CD4-positive, CD25-positive, alpha-beta regulatory T cell (primary cell): ENCODE measurements around the gene SATB2. TPM values are rescaled to one million over a fixed set of nuclear protein-coding genes. Genes with fewer than 3 reads are reported as not detected.

ENCODE experiments used
- ATAC-seq, 2 donors: fragments of 150-1000 bp; cut with Tn5 transposase; one replicate each; pipeline ENCODE4 v1.10.0; 2021; ENCODE audit warnings: low read depth in 2 of 2, moderate number of reproducible peaks in 2 of 2, moderate library complexity in 1 of 2
- DNase-seq, 3 donors: peaks; one replicate each; pipeline versions ENCODE4 v3.0.0 to v3.0.0-alpha.2; 2012 to 2022; ENCODE audit warnings: mixed read lengths in 1 of 3
- H3K27ac ChIP-seq: one replicate; pipeline ENCODE4 v1.7.0; 2013; ENCODE audit warnings: mild to moderate bottlenecking, low read length; ENCODE audit not compliant: insufficient read depth, poor library complexity, severe bottlenecking
- H3K27me3 ChIP-seq: one replicate; pipeline ENCODE4 v1.7.0; 2013; ENCODE audit warnings: low read length; ENCODE audit not compliant: control insufficient read depth, insufficient read depth
- H3K36me3 ChIP-seq: one replicate; pipeline ENCODE4 v1.7.0; 2013; ENCODE audit warnings: mild to moderate bottlenecking, low read length, moderate library complexity; ENCODE audit not compliant: control insufficient read depth, insufficient read depth
- H3K4me1 ChIP-seq: 2 replicates; pipeline ENCODE4 v1.7.0; 2013; ENCODE audit warnings: mild to moderate bottlenecking, low read length; ENCODE audit not compliant: insufficient read depth, control insufficient read depth, poor library complexity, severe bottlenecking
- H3K4me3 ChIP-seq: one replicate; pipeline ENCODE4 v1.7.0; 2013; ENCODE audit warnings: low read depth, mild to moderate bottlenecking, low read length, moderate library complexity
- H3K9me3 ChIP-seq, 2 experiments: 1 replicate in 1 of 2; 2 replicates in 1 of 2; pipeline ENCODE4 v1.7.0; 2013; ENCODE audit warnings: low read length in 2 of 2, mild to moderate bottlenecking in 1 of 2, moderate library complexity in 1 of 2; ENCODE audit not compliant: control insufficient read depth in 2 of 2
- H3K27ac Mint-ChIP-seq, 3 donors: one replicate each; pipeline ENCODE4 v1.8.0; 2020 to 2022; ENCODE audit warnings: mild to moderate bottlenecking in 3 of 3, mixed read lengths in 3 of 3, moderate library complexity in 2 of 3
- H3K27me3 Mint-ChIP-seq: one replicate; pipeline ENCODE4 v1.8.0; 2022; ENCODE audit warnings: mild to moderate bottlenecking, mixed read lengths
- H3K36me3 Mint-ChIP-seq: one replicate; pipeline ENCODE4 v1.8.0; 2020; ENCODE audit warnings: mixed read lengths
- H3K4me1 Mint-ChIP-seq, 4 donors: one replicate each; pipeline ENCODE4 v1.8.0; 2020 to 2022; ENCODE audit warnings: mixed read lengths in 4 of 4, mild to moderate bottlenecking in 1 of 4
- H3K4me3 Mint-ChIP-seq, 4 donors: one replicate each; pipeline ENCODE4 v1.8.0; 2020 to 2022; ENCODE audit warnings: mild to moderate bottlenecking in 4 of 4, mixed read lengths in 4 of 4, moderate library complexity in 3 of 4
- H3K9me3 Mint-ChIP-seq, 7 donors: one replicate each; pipeline ENCODE4 v1.8.0; 2020 to 2022; ENCODE audit warnings: mixed read lengths in 7 of 7, mild to moderate bottlenecking in 3 of 7, moderate library complexity in 2 of 7
- polyA plus RNA-seq, 4 donors: library from polyadenylated mRNA; unstranded; fragments of 300-500 nt; fragmentation: Illumina TruSeq; gene quantifications; one replicate each; pipeline ENCODE4 v1.2.3, GENCODE V29; 2021
- total RNA-seq: library from RNA; stranded (reverse); gene quantifications from one replicate; pipeline ENCODE4 v1.2.3, GENCODE V29; 2022

Gene SATB2
- total and polyA plus RNA-seq, 5 donors from 2014 or later, result 0.05 TPM; not detected in 4

DNA sequence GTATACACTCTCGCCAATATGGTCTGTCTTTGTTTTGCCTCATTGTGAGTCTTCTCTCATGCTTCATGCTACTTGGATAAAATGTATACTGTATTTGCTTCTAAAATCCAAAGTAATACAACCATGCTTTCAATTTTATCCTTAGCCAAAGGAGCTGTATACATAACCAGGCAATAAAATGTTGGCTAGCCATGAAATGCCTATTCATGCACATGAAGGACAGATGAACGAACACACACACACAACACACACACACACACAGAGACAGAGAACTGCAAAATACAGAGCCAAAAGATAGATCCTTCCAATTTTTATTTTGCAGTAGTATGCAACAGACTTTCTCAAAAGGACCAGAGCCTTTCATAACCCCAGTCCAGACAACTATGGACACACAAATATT lies 113.7 kb downstream of the SATB2 start:
- no peak for DNase-seq
- H3K27me3 ChIP-seq, result no peaks in the 10 kb centered on the region
- H3K9me3 ChIP-seq, result no peaks in the 10 kb centered on the region
- H3K4me1 Mint-ChIP-seq, result no peaks in the 10 kb centered on the region
- H3K27me3 Mint-ChIP-seq, result peaks cover 4% of the 10 kb centered on the region
- no peak for ATAC-seq
- H3K4me1 ChIP-seq, result no peaks in the 10 kb centered on the region
- H3K9me3 Mint-ChIP-seq, result peaks cover 0 to 4% (median 0%) of the 10 kb centered on the region in 7 donors
- no peak overlapping the region for H3K4me3 Mint-ChIP-seq
- H3K36me3 Mint-ChIP-seq, result no peaks in the 10 kb centered on the region
- H3K36me3 ChIP-seq, result no peaks in the 10 kb centered on the region
- H3K27ac Mint-ChIP-seq, result no peak overlapping the region
- no peak overlapping the region for H3K4me3 ChIP-seq
- H3K27ac ChIP-seq, result no peak overlapping the region

DNA sequence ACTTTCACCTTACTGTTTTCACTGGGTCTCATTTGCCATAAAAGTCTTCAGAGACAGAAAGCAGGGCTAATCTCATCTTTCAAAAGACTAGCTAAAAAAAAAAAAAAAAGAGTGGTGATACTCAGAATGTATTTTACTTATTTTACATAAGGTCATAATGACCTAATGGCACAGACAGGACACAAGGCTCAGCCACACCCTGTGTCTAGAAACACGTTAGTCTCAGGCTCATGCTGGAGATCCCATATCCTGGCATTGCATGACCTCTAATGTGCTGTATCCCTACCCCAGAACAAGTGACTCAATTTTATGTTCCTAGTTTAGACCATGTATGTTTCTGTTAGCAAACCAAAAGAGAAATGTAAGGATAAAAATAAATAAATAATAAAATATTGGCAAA lies 115.4 kb downstream of the SATB2 start:
- Histone ChIP-seq H3K36me3 (no peaks in the 10 kb centered on the region), H3K9me3 (no peaks in the 10 kb centered on the region), H3K27ac (no peak overlapping the region), H3K4me1 (no peaks in the 10 kb centered on the region), H3K4me3 (no peak overlapping the region), H3K27me3 (no peaks in the 10 kb centered on the region)
- Mint-ChIP-seq H3K27ac (no peak overlapping the region), H3K9me3 (peaks cover 0 to 4% (median 0%) of the 10 kb centered on the region in 7 donors), H3K4me1 (no peaks in the 10 kb centered on the region), H3K27me3 (peaks cover 4% of the 10 kb centered on the region), H3K36me3 (no peaks in the 10 kb centered on the region), H3K4me3 (no peak overlapping the region)
- DNase-seq (no peak), ATAC-seq (no peak)

DNA sequence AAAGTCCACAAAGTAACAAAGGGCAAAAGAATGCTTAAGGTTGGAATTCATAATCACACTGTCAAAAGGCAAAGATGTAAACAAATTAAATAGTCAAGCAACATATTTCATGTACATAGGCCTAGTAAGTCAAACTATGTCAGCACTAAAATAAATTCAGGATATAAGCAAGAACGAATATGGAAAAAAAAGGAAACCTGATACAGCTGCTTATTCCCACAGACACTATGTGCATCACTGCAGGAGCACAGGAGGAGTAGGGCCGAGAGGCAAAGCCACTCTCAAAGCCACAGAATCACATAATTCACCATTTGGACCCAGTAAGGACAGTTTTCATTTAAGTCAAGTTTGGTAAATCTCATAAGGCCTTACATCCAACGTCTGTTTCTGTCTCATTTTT lies 116.6 kb downstream of the SATB2 start:
- Histone ChIP-seq H3K4me1 (no peaks in the 10 kb centered on the region), H3K4me3 (no peak overlapping the region), H3K27ac (no peak overlapping the region), H3K36me3 (no peaks in the 10 kb centered on the region), H3K9me3 (no peaks in the 10 kb centered on the region), H3K27me3 (no peaks in the 10 kb centered on the region)
- ATAC-seq (no peak), DNase-seq (no peak)
- Mint-ChIP-seq H3K27me3 (peaks cover 4% of the 10 kb centered on the region), H3K9me3 (peaks cover 0 to 4% (median 0%) of the 10 kb centered on the region in 7 donors), H3K4me3 (no peak overlapping the region), H3K36me3 (no peaks in the 10 kb centered on the region), H3K27ac (no peak overlapping the region), H3K4me1 (no peaks in the 10 kb centered on the region)

DNA sequence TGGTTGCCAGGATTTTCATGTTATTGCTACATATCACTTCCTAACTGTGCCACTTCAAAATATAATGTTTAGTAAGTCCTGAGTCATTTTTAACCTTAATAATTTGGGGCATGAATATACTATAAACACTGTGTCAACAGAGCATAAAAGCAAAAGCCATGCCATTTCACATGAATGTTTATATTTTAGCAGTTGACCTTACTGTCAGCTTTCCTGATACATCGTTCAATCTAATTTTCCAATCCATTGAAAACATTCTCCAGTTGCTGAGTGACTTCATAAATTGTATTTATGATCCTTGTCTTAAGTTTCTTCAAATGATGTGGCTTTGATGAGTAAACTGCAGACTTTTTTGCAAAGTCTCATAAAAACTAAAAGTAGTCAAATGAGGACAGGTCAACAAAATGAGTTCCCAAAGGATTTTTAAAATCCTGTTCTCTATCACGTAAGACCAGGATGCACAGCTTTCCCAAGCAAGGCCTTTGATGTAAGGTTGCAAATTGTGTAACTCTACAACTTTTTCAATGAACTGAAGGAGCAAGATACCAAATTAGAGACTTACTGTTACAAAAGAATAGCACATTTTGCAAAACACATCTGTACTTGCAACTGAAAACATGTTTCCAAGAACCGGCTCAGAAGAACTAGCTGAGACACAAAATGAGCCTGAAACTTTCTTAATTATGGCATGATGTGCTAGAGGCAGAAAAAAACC lies 117.7 kb downstream of the SATB2 start:
- Mint-ChIP-seq H3K9me3 (no peaks in the 10 kb centered on the region), H3K27me3 (peaks cover 4% of the 10 kb centered on the region), H3K27ac (no peak overlapping the region), H3K36me3 (no peaks in the 10 kb centered on the region), H3K4me1 (no peaks in the 10 kb centered on the region), H3K4me3 (no peak overlapping the region)
- Histone ChIP-seq H3K4me1 (no peaks in the 10 kb centered on the region), H3K27ac (no peak overlapping the region), H3K9me3 (no peaks in the 10 kb centered on the region), H3K27me3 (no peaks in the 10 kb centered on the region), H3K4me3 (no peak overlapping the region), H3K36me3 (no peaks in the 10 kb centered on the region)
- ATAC-seq (no peak), DNase-seq (no peak)

DNA sequence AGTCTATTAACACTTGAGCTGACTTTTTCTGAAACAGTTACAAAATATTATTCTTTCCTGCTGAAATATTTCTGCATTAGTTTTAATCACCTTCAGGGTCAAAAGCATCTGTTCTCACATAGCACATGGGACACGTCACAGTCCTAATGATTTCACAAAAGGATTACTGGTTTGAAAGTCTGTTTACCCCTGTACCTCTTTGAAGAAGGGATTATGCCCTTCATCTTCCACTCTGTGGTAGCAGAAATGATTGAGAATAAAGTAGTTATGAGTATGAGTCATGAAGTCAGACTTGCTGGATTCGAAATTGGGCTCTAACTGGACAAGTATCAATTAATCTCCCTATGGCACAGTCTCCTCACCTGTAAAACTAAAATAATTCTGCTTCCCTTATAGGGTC lies 121.2 kb downstream of the SATB2 start:
- ATAC-seq (no peak), DNase-seq (no peak)
- H3K27ac Mint-ChIP-seq, result no peak overlapping the region
- no peaks in the 10 kb centered on the region for H3K4me1 Mint-ChIP-seq
- Histone ChIP-seq H3K4me1 (no peaks in the 10 kb centered on the region), H3K4me3 (no peak overlapping the region), H3K27ac (no peak overlapping the region), H3K36me3 (no peaks in the 10 kb centered on the region), H3K9me3 (no peaks in the 10 kb centered on the region), H3K27me3 (no peaks in the 10 kb centered on the region)
- H3K36me3 Mint-ChIP-seq, result no peaks in the 10 kb centered on the region
- H3K4me3 Mint-ChIP-seq, result no peak overlapping the region
- H3K9me3 Mint-ChIP-seq, result no peaks in the 10 kb centered on the region
- no peaks in the 10 kb centered on the region for H3K27me3 Mint-ChIP-seq

DNA sequence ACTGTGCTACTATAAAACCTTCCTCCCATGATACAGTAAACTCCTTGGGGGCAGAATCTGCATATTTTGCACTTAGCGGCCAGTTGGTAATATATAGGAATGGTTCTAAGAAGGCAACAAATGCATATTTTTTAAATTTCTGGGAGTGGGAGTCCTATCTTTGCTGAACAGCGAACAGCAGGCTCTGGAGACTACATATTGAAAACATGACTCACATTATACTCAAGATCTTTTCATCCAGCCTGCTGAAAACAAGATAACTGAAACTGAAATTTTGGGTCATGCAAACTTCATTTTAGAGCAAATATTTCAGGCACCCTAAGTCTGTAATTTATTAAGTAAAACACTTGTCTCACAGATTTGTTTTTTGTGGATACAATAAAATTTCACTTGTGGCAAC lies 122.2 kb downstream of the SATB2 start:
- H3K27me3 Mint-ChIP-seq, result no peaks in the 10 kb centered on the region
- Histone ChIP-seq H3K4me3 (no peak overlapping the region), H3K9me3 (no peaks in the 10 kb centered on the region), H3K36me3 (no peaks in the 10 kb centered on the region), H3K27me3 (no peaks in the 10 kb centered on the region), H3K4me1 (no peaks in the 10 kb centered on the region), H3K27ac (no peak overlapping the region)
- no peak overlapping the region for H3K27ac Mint-ChIP-seq
- H3K4me3 Mint-ChIP-seq, result no peak overlapping the region
- H3K9me3 Mint-ChIP-seq, result no peaks in the 10 kb centered on the region
- DNase-seq (no peak), ATAC-seq (no peak)
- H3K4me1 Mint-ChIP-seq, result no peaks in the 10 kb centered on the region
- no peaks in the 10 kb centered on the region for H3K36me3 Mint-ChIP-seq

DNA sequence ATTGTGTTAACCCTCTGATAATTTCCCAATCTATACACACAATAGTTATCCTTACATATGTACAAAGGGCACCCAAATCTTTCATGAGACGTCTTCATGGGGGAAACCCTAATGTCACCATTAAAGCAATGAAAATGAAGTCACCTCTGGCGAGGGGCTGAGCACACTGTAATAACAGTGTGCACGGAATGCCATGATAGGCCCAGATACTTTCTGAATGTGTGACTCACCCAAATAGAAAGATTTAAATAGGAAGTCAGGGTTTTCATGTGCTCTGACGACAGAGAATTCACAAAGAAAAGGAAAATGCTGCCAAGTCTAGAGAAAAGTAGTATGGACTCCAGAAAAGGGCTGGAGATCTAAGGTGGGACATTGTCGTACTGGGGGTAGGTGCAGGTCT lies 128.3 kb downstream of the SATB2 start:
- H3K27ac ChIP-seq, result no peak overlapping the region
- H3K36me3 Mint-ChIP-seq, result no peaks in the 10 kb centered on the region
- no peak overlapping the region for H3K4me3 ChIP-seq
- no peak for ATAC-seq
- H3K9me3 ChIP-seq, result no peaks in the 10 kb centered on the region
- H3K4me1 ChIP-seq, result no peaks in the 10 kb centered on the region
- DNase-seq, result no peak
- H3K36me3 ChIP-seq, result no peaks in the 10 kb centered on the region
- no peaks in the 10 kb centered on the region for H3K27me3 ChIP-seq
- no peaks in the 10 kb centered on the region for H3K27me3 Mint-ChIP-seq
- H3K27ac Mint-ChIP-seq, result no peak overlapping the region
- peaks cover 0 to 2% (median 0%) of the 10 kb centered on the region in 7 donors for H3K9me3 Mint-ChIP-seq
- H3K4me1 Mint-ChIP-seq, result no peaks in the 10 kb centered on the region
- no peak overlapping the region for H3K4me3 Mint-ChIP-seq

DNA sequence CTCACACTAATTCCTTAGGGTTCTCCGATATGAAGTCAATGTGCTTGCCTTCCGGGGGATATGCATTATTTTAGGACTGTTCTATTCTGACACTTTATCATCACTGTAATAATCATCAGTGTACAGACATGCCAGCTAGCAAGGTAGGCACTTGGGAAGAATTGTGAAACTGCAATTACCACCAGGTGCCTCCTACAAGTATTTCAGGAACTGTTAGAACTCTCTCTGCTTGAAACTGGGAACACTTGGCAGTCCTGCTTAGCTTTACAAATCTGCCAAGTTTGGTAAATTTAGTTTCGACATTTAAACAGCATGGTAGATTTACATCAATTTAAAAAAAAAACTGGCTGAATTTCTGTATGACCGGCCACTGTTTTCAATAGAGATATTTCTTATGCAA lies 128.7 kb downstream of the SATB2 start:
- Histone ChIP-seq H3K36me3 (no peaks in the 10 kb centered on the region), H3K4me1 (no peaks in the 10 kb centered on the region), H3K4me3 (no peak overlapping the region), H3K27me3 (no peaks in the 10 kb centered on the region), H3K27ac (no peak overlapping the region), H3K9me3 (no peaks in the 10 kb centered on the region)
- H3K4me3 Mint-ChIP-seq, result no peak overlapping the region
- H3K9me3 Mint-ChIP-seq, result peaks cover 0 to 2% (median 0%) of the 10 kb centered on the region in 7 donors
- no peaks in the 10 kb centered on the region for H3K4me1 Mint-ChIP-seq
- H3K27ac Mint-ChIP-seq, result no peak overlapping the region
- H3K27me3 Mint-ChIP-seq, result no peaks in the 10 kb centered on the region
- DNase-seq (no peak), ATAC-seq (no peak)
- no peaks in the 10 kb centered on the region for H3K36me3 Mint-ChIP-seq
